IPS-18c (cell line): ENCODE measurements around the gene LIN7A.

ENCODE experiments used
- H3K4me3 ChIP-seq: 2 replicates; pipeline ENCODE4 v1.7.0; 2013; ENCODE audit warnings: low read depth, mild to moderate bottlenecking, low read length, moderate library complexity; ENCODE audit not compliant: insufficient read depth
- H3K9me3 ChIP-seq: one replicate; pipeline ENCODE4 v1.6.1; 2013; ENCODE audit warnings: mild to moderate bottlenecking, low read length, moderate library complexity; ENCODE audit not compliant: control insufficient read depth, insufficient read depth

LIN7A gene

GRCh38 chr12:80872053-80872452, 65.7 kb downstream of the LIN7A start:
- H3K9me3 ChIP-seq: no peaks in the 10 kb centered on the region
- H3K4me3 ChIP-seq: no peak overlapping the region

GRCh38 chr12:80869264-80869663, 68.5 kb downstream of the LIN7A start:
- no peaks in the 10 kb centered on the region for H3K9me3 ChIP-seq

GRCh38 chr12:80868576-80868975, 69.2 kb downstream of the LIN7A start:
- Histone ChIP-seq H3K4me3 (no peak overlapping the region), H3K9me3 (no peaks in the 10 kb centered on the region)

More at GRCh38 chr12:80869264-80869663, 68.5 kb downstream of the LIN7A start:
- no peak overlapping the region for H3K4me3 ChIP-seq

GRCh38 chr12:80867941-80868340, 69.8 kb downstream of the LIN7A start:
- Histone ChIP-seq H3K4me3 (no peak overlapping the region), H3K9me3 (no peaks in the 10 kb centered on the region)

GRCh38 chr12:80864046-80864735, 73.5 kb downstream of the LIN7A start:
- Histone ChIP-seq H3K9me3 (no peaks in the 10 kb centered on the region), H3K4me3 (no peak overlapping the region)

GRCh38 chr12:80862531-80862930, 75.2 kb downstream of the LIN7A start:
- no peaks in the 10 kb centered on the region for H3K9me3 ChIP-seq
- H3K4me3 ChIP-seq: no peak overlapping the region

- no peak overlapping the region for H3K4me3 ChIP-seq
- H3K9me3 ChIP-seq: no peaks in the 10 kb centered on the region
Measured at GRCh38 chr12:80861641-80862378, 75.9 kb downstream of the LIN7A start.

GRCh38 chr12:80860928-80861327, 76.8 kb downstream of the LIN7A start:
- Histone ChIP-seq H3K4me3 (no peak overlapping the region), H3K9me3 (no peaks in the 10 kb centered on the region)

GRCh38 chr12:80860206-80860605, 77.5 kb downstream of the LIN7A start:
- H3K4me3 ChIP-seq: no peak overlapping the region
- no peaks in the 10 kb centered on the region for H3K9me3 ChIP-seq

- no peaks in the 10 kb centered on the region for H3K9me3 ChIP-seq
- H3K4me3 ChIP-seq: no peak overlapping the region
Measured at GRCh38 chr12:80858356-80858755, 79.4 kb downstream of the LIN7A start.

- no peak overlapping the region for H3K4me3 ChIP-seq
- H3K9me3 ChIP-seq: no peaks in the 10 kb centered on the region
Measured at GRCh38 chr12:80857311-80857710, 80.4 kb downstream of the LIN7A start.

- Histone ChIP-seq H3K4me3 (no peak overlapping the region), H3K9me3 (no peaks in the 10 kb centered on the region)
Measured at GRCh38 chr12:80849337-80849736, 88.4 kb downstream of the LIN7A start.

- Histone ChIP-seq H3K9me3 (no peaks in the 10 kb centered on the region), H3K4me3 (no peak overlapping the region)
Measured at GRCh38 chr12:80848858-80849257, 88.9 kb downstream of the LIN7A start.

GRCh38 chr12:80847575-80847974, 90.2 kb downstream of the LIN7A start:
- Histone ChIP-seq H3K9me3 (no peaks in the 10 kb centered on the region), H3K4me3 (no peak overlapping the region)

GRCh38 chr12:80846952-80847351, 90.8 kb downstream of the LIN7A start:
- Histone ChIP-seq H3K4me3 (no peak overlapping the region), H3K9me3 (no peaks in the 10 kb centered on the region)

- no peaks in the 10 kb centered on the region for H3K9me3 ChIP-seq
- H3K4me3 ChIP-seq: no peak overlapping the region
Measured at GRCh38 chr12:80845639-80846038, 92.1 kb downstream of the LIN7A start.

GRCh38 chr12:80843969-80844368, 93.8 kb downstream of the LIN7A start:
- Histone ChIP-seq H3K9me3 (no peaks in the 10 kb centered on the region), H3K4me3 (no peak overlapping the region)

GRCh38 chr12:80838708-80839107, 99.0 kb downstream of the LIN7A start:
- no peaks in the 10 kb centered on the region for H3K9me3 ChIP-seq
- no peak overlapping the region for H3K4me3 ChIP-seq
